NOMO-1 treated with DMSO at 0.1 percent for 48 hours (cell line): Measurements from ENCODE around the gene PPFIBP1.
"Not testable (repeated sequence)": the region's sequence is repeated elsewhere in the genome, so short reads cannot be mapped to it uniquely, and the experiment has no call there.

Experiments
- DNase-seq: peaks from one replicate; lab custom pipeline; 2025; ENCODE audit not compliant: unreplicated experiment; lab: John Stamatoyannopoulos, UW

PPFIBP1 gene

GRCh38 chr12:27564612-27565213 lies 40.7 kb downstream of the PPFIBP1 start:
- DNase-seq: no peak

- no peak for DNase-seq
Observed at GRCh38 chr12:27566159-27566558, 42.2 kb downstream of the PPFIBP1 start.

- DNase-seq: no peak
Observed at GRCh38 chr12:27566626-27567025, 42.6 kb downstream of the PPFIBP1 start.

- DNase-seq: no peak
Observed at GRCh38 chr12:27571463-27571862, 47.5 kb downstream of the PPFIBP1 start.

- DNase-seq: no peak
Observed at GRCh38 chr12:27572486-27573255, 48.7 kb downstream of the PPFIBP1 start.

- no peak for DNase-seq
Observed at GRCh38 chr12:27573972-27574371, 50.0 kb downstream of the PPFIBP1 start.

- DNase-seq: no peak
Observed at GRCh38 chr12:27575090-27575761, 51.2 kb downstream of the PPFIBP1 start.

- no peak for DNase-seq
Observed at GRCh38 chr12:27575762-27576118, 51.7 kb downstream of the PPFIBP1 start.

- no peak for DNase-seq
Observed at GRCh38 chr12:27576667-27577347, 52.8 kb downstream of the PPFIBP1 start.

- no peak for DNase-seq
Observed at GRCh38 chr12:27577688-27578087, 53.7 kb downstream of the PPFIBP1 start.

GRCh38 chr12:27578689-27579372 lies 54.8 kb downstream of the PPFIBP1 start:
- no peak for DNase-seq

GRCh38 chr12:27580561-27581330 lies 56.7 kb downstream of the PPFIBP1 start:
- no peak for DNase-seq

- not testable (repeated sequence) for DNase-seq
Observed at GRCh38 chr12:27581331-27581671, 57.3 kb downstream of the PPFIBP1 start.

- DNase-seq: not testable (repeated sequence)
Observed at GRCh38 chr12:27581833-27582232, 57.8 kb downstream of the PPFIBP1 start.

- not testable (repeated sequence) for DNase-seq
Observed at GRCh38 chr12:27582445-27582844, 58.4 kb downstream of the PPFIBP1 start.

GRCh38 chr12:27583057-27583797 lies 59.2 kb downstream of the PPFIBP1 start:
- no peak for DNase-seq

GRCh38 chr12:27583981-27584380 lies 60.0 kb downstream of the PPFIBP1 start:
- no peak for DNase-seq

GRCh38 chr12:27585739-27586265 lies 61.8 kb downstream of the PPFIBP1 start:
- peak; percentile 12 for DNase-seq

GRCh38 chr12:27588075-27588730 lies 64.2 kb downstream of the PPFIBP1 start:
- not testable (repeated sequence) for DNase-seq
